Keratinocyte (primary cell): ENCODE data around the gene ARID1B. TPM values are rescaled to one million over a fixed set of nuclear protein-coding genes. Genes with fewer than 3 reads are reported as not detected.

Source experiments
- DNase-seq: peaks from one replicate; pipeline ENCODE4 v3.0.0-alpha.2; 2011; ENCODE audit warnings: low read depth, missing footprints, low spot score
- FAIRE-seq: peaks from 2 replicates; lab custom pipeline; 2011; peaks lifted over from hg19 to GRCh38; lab: Jason Lieb, UNC
- H2AFZ ChIP-seq: 2 replicates; pipeline ENCODE4 v1.6.0; 2012; ENCODE audit warnings: low read length, control low read depth, inconsistent platforms; ENCODE audit not compliant: control insufficient read depth
- H3K27ac ChIP-seq: 2 replicates; pipeline ENCODE4 v1.5.1; 2011; ENCODE audit warnings: low read length; ENCODE audit not compliant: control insufficient read depth, insufficient read depth
- H3K27me3 ChIP-seq: 3 replicates; pipeline ENCODE4 v1.6.0; 2011; ENCODE audit warnings: low read length; ENCODE audit not compliant: control insufficient read depth, insufficient read depth; ENCODE audit errors: extremely low read depth
- H3K36me3 ChIP-seq, 2 experiments: 2 replicates in 1 of 2; 3 replicates in 1 of 2; pipeline ENCODE4 v1.5.1; 2011; ENCODE audit warnings: low read length in 2 of 2, mild to moderate bottlenecking in 1 of 2; ENCODE audit not compliant: control insufficient read depth in 2 of 2, insufficient read depth in 2 of 2; ENCODE audit errors: extremely low read depth in 1 of 2
- H3K4me1 ChIP-seq: 3 replicates; pipeline ENCODE4 v1.5.1; 2011; ENCODE audit warnings: low read length; ENCODE audit not compliant: control insufficient read depth, insufficient read depth; ENCODE audit errors: extremely low read depth
- H3K4me2 ChIP-seq: 3 replicates; pipeline ENCODE4 v1.6.0; 2011; ENCODE audit warnings: low read depth, low read length; ENCODE audit not compliant: control insufficient read depth, insufficient read depth; ENCODE audit errors: extremely low read depth
- H3K4me3 ChIP-seq, 3 experiments: fragments of 200-600 bp in 1 of 3; sonication (generic) in 1 of 3; 2 replicates in 2 of 3; 3 replicates in 1 of 3; pipeline ENCODE4 v1.5.1; 2011 to 2016; ENCODE audit warnings: low read length in 3 of 3, mild to moderate bottlenecking in 3 of 3, control low read depth in 2 of 3, inconsistent platforms in 1 of 3, low read depth in 1 of 3, mixed read lengths in 1 of 3, mixed run types in 1 of 3, moderate library complexity in 1 of 3; ENCODE audit not compliant: control insufficient read depth in 2 of 3, insufficient read depth in 2 of 3; ENCODE audit errors: extremely low read depth in 1 of 3
- H3K79me2 ChIP-seq: 2 replicates; pipeline ENCODE4 v1.6.0; 2012; ENCODE audit warnings: low read length; ENCODE audit not compliant: control insufficient read depth, insufficient read depth
- H3K9ac ChIP-seq: 3 replicates; pipeline ENCODE4 v1.6.0; 2011; ENCODE audit warnings: low read length; ENCODE audit not compliant: control insufficient read depth, insufficient read depth; ENCODE audit errors: extremely low read depth
- H3K9me1 ChIP-seq: 3 replicates; pipeline ENCODE4 v1.6.0; 2011; ENCODE audit warnings: low read length; ENCODE audit not compliant: control insufficient read depth, insufficient read depth; ENCODE audit errors: extremely low read depth
- H3K9me3 ChIP-seq: 2 replicates; pipeline ENCODE4 v1.5.1; 2012; ENCODE audit warnings: low read depth, low read length; ENCODE audit not compliant: control insufficient read depth
- H4K20me1 ChIP-seq: 3 replicates; pipeline ENCODE4 v1.6.0; 2011; ENCODE audit warnings: low read length; ENCODE audit not compliant: control insufficient read depth, insufficient read depth; ENCODE audit errors: extremely low read depth
- EZH2 ChIP-seq: IDR thresholded peaks from one replicate; pipeline ENCODE4 v1.6.1; 2012; ENCODE audit warnings: inconsistent platforms, mild to moderate bottlenecking, low read length, moderate library complexity
- dilution Hi-C: fragments of 300-500 bp; cut with MboI; formaldehyde crosslinking; loops from one replicate; pipeline ENCODE4 v1.7.0; 2020; ENCODE audit warnings: low sequenced_read_pairs; ENCODE audit not compliant: extremely low pct_ligation_motif_present
- polyA plus RNA-seq, 5 experiments: library from polyadenylated mRNA; depleted of rRNA in 3 of 5; stranded (reverse) in 3 of 5; stranded (forward) in 1 of 5; unstranded in 1 of 5; fragments of >200 nt; gene quantifications; 1 replicate in 1 of 5; 2 replicates in 3 of 5; 3 replicates in 1 of 5; pipeline versions ENCODE4 v1.2.1 to v1.2.3, GENCODE V29; 2011 to 2012; ENCODE audit warnings: missing spikeins in 2 of 5, low read depth in 1 of 5, low replicate concordance in 1 of 5
- TF ChIP-seq, protein P1 (sequence below), 3 experiments: IDR thresholded peaks in 1 of 3; conservative IDR thresholded peaks in 1 of 3; optimal IDR thresholded peaks in 1 of 3; 2 replicates in 2 of 3; 3 replicates in 1 of 3; pipeline versions ENCODE3 to v1.5.1; 2011; ENCODE audit warnings: low read length in 3 of 3, mild to moderate bottlenecking in 3 of 3, moderate library complexity in 2 of 3, control low read depth in 1 of 3, inconsistent platforms in 1 of 3; ENCODE audit not compliant: insufficient read depth in 2 of 3; ENCODE audit errors: extremely low read depth in 1 of 3

The ARID1B gene
- polyA plus RNA-seq, 1 donor (not counting 4 experiments of a cell fraction or from before 2014, with no cell fraction given) = 14.9 TPM

DNA sequence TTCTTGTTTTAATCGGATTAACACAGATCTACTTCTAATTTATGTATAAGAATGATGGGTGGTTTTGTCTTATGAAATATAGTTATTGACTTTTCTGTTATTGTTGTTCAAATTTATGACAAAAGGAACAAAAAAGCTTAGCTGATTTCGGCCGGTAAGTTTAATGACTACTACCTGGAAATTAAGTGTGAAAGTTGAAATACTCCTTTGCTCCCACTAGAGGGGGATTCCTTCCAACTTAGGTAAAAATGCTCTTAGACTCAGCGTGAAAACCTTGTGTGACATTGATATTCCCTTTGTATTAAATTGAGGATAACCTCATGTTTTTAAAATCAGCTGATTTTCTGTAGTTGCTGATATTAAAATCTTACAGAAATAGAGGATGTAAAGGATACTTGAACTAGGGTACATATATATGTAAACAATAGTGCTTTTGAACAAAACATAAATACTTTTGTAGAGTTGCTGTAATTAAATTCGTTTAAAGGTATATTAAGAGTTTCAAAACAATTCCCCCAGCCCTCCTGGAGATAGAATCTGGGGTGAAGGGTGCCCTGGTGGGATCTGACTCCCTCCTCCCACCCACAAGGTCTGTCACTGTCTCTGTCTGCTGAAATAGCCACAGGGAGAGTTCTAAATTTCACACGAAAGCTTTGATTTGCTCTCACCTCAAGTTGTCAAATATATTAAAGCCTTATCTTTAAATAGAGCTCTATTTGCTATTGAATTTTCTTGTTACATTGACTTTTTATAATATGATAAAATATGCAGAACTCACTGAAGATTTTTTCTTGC is 257.5 kb downstream of the ARID1B start:
- Histone ChIP-seq H3K27me3 (no peaks in the 10 kb centered on the region), H3K4me2 (peak overlapping the region; percentile 98), H2AFZ (no peak overlapping the region), H3K4me3 (peak overlapping the region in 2 of 3 experiments; percentile 5 to 18), H3K4me1 (peaks cover 53% of the 10 kb centered on the region), H3K9ac (peak overlapping the region; percentile 63), H3K27ac (peak overlapping the region; percentile 85), H3K79me2 (peaks cover 33% of the 10 kb centered on the region), H3K9me1 (no peaks in the 10 kb centered on the region), H3K36me3 (no peaks in the 10 kb centered on the region), H3K9me3 (no peaks in the 10 kb centered on the region), H4K20me1 (no peaks in the 10 kb centered on the region)
- dilution Hi-C loops = no loop called here
- no peak for FAIRE-seq
- TF ChIP-seq EZH2 = no peak
- TF ChIP-seq, protein P1, sequence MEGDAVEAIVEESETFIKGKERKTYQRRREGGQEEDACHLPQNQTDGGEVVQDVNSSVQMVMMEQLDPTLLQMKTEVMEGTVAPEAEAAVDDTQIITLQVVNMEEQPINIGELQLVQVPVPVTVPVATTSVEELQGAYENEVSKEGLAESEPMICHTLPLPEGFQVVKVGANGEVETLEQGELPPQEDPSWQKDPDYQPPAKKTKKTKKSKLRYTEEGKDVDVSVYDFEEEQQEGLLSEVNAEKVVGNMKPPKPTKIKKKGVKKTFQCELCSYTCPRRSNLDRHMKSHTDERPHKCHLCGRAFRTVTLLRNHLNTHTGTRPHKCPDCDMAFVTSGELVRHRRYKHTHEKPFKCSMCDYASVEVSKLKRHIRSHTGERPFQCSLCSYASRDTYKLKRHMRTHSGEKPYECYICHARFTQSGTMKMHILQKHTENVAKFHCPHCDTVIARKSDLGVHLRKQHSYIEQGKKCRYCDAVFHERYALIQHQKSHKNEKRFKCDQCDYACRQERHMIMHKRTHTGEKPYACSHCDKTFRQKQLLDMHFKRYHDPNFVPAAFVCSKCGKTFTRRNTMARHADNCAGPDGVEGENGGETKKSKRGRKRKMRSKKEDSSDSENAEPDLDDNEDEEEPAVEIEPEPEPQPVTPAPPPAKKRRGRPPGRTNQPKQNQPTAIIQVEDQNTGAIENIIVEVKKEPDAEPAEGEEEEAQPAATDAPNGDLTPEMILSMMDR (optimal IDR thresholded peaks at IDR 0.05 in 1 of 3, IDR thresholded peaks at IDR 0.05 in 1 of 3, conservative IDR thresholded peaks at IDR 0.05 in 1 of 3; ENCODE audit: extremely low read depth in 1 of 3, insufficient read depth in 2 of 3, low read length in 3 of 3) = peak in 2 of 3 experiments; percentile 55 to 59
- DNase-seq = no peak

DNA sequence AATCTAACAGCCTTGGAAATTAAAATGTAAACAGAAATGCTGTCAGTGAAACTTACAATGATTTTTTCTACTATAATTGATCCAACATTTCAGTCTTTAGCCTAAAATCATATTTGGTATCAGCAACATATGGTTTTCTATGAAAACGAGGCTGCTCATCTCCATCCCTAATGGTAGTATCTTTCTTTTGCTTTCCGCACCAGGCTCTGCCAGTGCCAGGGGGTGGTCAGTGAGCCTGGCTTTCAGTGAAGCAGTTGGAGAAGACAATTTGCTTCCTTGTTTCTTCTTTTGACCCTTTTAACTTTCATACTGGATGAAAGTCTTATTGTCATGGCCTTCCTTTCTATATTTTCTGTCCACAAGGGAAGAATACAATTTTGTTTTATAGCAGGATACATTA is 258.4 kb downstream of the ARID1B start:
- FAIRE-seq (no peak), DNase-seq (no peak)
- Histone ChIP-seq H3K79me2 (peaks cover 32% of the 10 kb centered on the region), H3K36me3 (no peaks in the 10 kb centered on the region), H3K27me3 (no peaks in the 10 kb centered on the region), H3K4me3 (no peak overlapping the region), H3K4me1 (peaks cover 44% of the 10 kb centered on the region), H4K20me1 (no peaks in the 10 kb centered on the region), H3K27ac (peak overlapping the region; percentile 85), H3K9me1 (no peaks in the 10 kb centered on the region), H2AFZ (no peak overlapping the region), H3K4me2 (peak overlapping the region; percentile 87), H3K9me3 (no peaks in the 10 kb centered on the region), H3K9ac (peak overlapping the region; percentile 0)
- dilution Hi-C loops = no loop called here
- TF ChIP-seq, protein P1 (optimal IDR thresholded peaks at IDR 0.05 in 1 of 3, IDR thresholded peaks at IDR 0.05 in 1 of 3, conservative IDR thresholded peaks at IDR 0.05 in 1 of 3; ENCODE audit: extremely low read depth in 1 of 3, insufficient read depth in 2 of 3, low read length in 3 of 3) = no peak
- no peak for TF ChIP-seq EZH2
